Endothelial cell of umbilical vein (primary cell): ENCODE results near the gene PCDHGA8.
A peak's percentile ranks its signal among the peaks of the same experiment; 100 is the strongest.

ENCODE experiments used
- CTCF ChIP-seq, 2 donors: IDR thresholded peaks; 1 replicate in 1 of 2; 2 replicates in 1 of 2; pipeline ENCODE4 v1.5.1; 2011; ENCODE audit warnings: low read length in 2 of 2, mild to moderate bottlenecking in 2 of 2, moderate library complexity in 2 of 2, control low read depth in 1 of 2, inconsistent platforms in 1 of 2, low read depth in 1 of 2; ENCODE audit not compliant: insufficient read depth in 1 of 2; ENCODE audit errors: extremely low read depth in 1 of 2
- EZH2 ChIP-seq: IDR thresholded peaks from 2 replicates; pipeline ENCODE4 v1.6.1; 2012; ENCODE audit warnings: borderline replicate concordance, low read depth, mild to moderate bottlenecking, moderate library complexity, low read length, inconsistent platforms; ENCODE audit not compliant: severe bottlenecking
- FOS ChIP-seq: IDR thresholded peaks from 2 replicates; pipeline ENCODE4 v1.6.1; 2011; ENCODE audit warnings: mild to moderate bottlenecking, low read length, moderate library complexity, borderline replicate concordance; ENCODE audit not compliant: insufficient read depth
- GATA2 ChIP-seq: IDR thresholded peaks from 2 replicates; pipeline ENCODE4 v1.7.0; 2011; ENCODE audit warnings: low read depth, mild to moderate bottlenecking, moderate library complexity, mixed read lengths, low read length; ENCODE audit not compliant: insufficient read length, insufficient read depth
- JUN ChIP-seq: IDR thresholded peaks from 2 replicates; pipeline ENCODE4 v1.6.1; 2011; ENCODE audit warnings: borderline replicate concordance, low read depth; ENCODE audit not compliant: insufficient read length, insufficient read depth
- MAX ChIP-seq: IDR thresholded peaks from 2 replicates; pipeline ENCODE4 v1.6.1; 2011; ENCODE audit not compliant: insufficient read depth, insufficient read length
- MYC ChIP-seq: IDR thresholded peaks from one replicate; pipeline ENCODE4 v1.6.1; 2011; ENCODE audit warnings: mild to moderate bottlenecking, low read depth, low read length
- POLR2A ChIP-seq: IDR thresholded peaks from 2 replicates; pipeline ENCODE4 v1.6.1; 2012; ENCODE audit warnings: low read depth, mild to moderate bottlenecking, control low read depth, low read length
- POLR2AphosphoS5 ChIP-seq: IDR thresholded peaks from 2 replicates; pipeline ENCODE4 v1.6.1; 2012; ENCODE audit warnings: low read depth, mild to moderate bottlenecking, control low read depth, low read length, moderate library complexity; ENCODE audit not compliant: insufficient read depth

GRCh38 chr5:141383345-141383744 is 9.1 kb upstream of the PCDHGA8 start:
- TF ChIP-seq EZH2 (peak; percentile 58), CTCF (IDR thresholded peaks at IDR 0.05; ENCODE audit: extremely low read depth in 1 of 2, insufficient read depth in 1 of 2, low read depth in 1 of 2, low read length in 2 of 2) (no peak), MYC (no peak), POLR2A (no peak), JUN (no peak), POLR2AphosphoS5 (no peak), MAX (no peak), GATA2 (no peak), FOS (no peak)
